ENCODE data around the gene MYBPHL.
A peak's percentile ranks its signal among the peaks of the same experiment; 100 is the strongest.

Gene MYBPHL

DNA sequence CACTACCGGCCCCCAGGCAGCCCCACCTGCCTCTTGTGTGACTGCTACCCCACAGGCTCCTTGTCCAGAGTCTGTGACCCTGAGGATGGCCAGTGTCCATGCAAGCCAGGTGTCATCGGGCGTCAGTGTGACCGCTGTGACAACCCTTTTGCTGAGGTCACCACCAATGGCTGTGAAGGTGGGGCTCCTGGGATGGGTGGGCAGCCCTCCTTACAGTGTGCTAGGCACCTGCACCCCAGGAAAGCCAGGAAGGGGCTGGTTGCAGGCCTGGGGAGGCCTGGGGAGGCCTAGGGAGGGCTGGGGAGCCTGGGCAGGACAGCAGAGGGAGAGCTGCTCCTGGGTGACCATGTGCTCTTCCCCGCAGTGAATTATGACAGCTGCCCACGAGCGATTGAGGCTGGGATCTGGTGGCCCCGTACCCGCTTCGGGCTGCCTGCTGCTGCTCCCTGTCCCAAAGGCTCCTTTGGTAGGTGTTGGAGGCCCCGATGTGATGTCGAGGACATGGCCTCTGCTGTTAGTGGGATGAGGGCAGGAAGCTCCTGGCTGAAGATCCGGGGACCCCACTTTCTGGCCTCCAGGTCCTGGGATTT, 41.0 kb downstream of the MYBPHL start:
- H3K4me3 ChIP-seq (ENCODE audit: low read length) = no peak overlapping the region
- DNase-seq (ENCODE audit: low read depth) = no peak
- TF ChIP-seq, protein P1, sequence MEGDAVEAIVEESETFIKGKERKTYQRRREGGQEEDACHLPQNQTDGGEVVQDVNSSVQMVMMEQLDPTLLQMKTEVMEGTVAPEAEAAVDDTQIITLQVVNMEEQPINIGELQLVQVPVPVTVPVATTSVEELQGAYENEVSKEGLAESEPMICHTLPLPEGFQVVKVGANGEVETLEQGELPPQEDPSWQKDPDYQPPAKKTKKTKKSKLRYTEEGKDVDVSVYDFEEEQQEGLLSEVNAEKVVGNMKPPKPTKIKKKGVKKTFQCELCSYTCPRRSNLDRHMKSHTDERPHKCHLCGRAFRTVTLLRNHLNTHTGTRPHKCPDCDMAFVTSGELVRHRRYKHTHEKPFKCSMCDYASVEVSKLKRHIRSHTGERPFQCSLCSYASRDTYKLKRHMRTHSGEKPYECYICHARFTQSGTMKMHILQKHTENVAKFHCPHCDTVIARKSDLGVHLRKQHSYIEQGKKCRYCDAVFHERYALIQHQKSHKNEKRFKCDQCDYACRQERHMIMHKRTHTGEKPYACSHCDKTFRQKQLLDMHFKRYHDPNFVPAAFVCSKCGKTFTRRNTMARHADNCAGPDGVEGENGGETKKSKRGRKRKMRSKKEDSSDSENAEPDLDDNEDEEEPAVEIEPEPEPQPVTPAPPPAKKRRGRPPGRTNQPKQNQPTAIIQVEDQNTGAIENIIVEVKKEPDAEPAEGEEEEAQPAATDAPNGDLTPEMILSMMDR (IDR thresholded peaks at IDR 0.05; ENCODE audit: insufficient read depth, low read depth, low read length, missing control alignments) = no peak

DNA sequence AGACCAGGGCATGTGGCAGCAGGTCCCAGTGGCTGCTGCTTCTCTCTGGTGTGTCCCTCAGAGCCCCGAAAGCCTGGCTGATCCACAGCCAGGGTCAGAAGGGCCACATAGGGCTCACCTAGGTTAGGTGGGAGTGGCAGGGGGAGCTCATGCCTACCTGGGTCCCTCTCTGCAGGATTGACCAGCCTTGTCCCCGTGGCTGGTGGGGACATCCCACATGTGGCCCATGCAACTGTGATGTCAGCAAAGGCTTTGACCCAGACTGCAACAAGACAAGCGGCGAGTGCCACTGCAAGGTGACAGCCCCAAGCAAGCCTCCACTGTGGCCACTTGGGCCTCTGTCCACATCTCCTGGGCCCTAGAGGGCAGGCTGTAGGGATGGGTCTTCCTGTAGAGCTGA, 41.8 kb downstream of the MYBPHL start:
- H3K4me3 ChIP-seq (ENCODE audit: low read length) = no peak overlapping the region
- DNase-seq (ENCODE audit: low read depth) = no peak
- TF ChIP-seq, protein P1 (IDR thresholded peaks at IDR 0.05; ENCODE audit: insufficient read depth, low read depth, low read length, missing control alignments) = no peak

DNA sequence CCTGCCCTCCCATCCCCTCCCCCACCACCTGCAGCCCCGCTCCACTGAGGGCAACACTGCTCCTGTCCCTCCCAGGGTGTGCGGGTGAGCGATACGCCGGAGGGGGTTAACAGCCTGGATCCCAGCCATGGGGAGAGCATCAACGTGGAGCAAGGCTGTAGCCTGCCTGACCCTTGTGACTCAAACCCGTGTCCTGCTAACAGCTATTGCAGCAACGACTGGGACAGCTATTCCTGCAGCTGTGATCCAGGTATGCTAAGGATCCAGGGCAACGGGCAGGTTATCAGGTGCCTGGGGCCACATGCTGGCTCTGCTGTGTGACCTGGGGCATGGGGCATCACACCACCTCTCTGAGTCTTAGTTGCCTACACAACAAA, 42.4 kb downstream of the MYBPHL start:
- TF ChIP-seq, protein P1 (IDR thresholded peaks at IDR 0.05; ENCODE audit: insufficient read depth, low read depth, low read length, missing control alignments) = no peak
- no peak overlapping the region for H3K4me3 ChIP-seq (ENCODE audit: low read length)
- no peak for DNase-seq (ENCODE audit: low read depth)

DNA sequence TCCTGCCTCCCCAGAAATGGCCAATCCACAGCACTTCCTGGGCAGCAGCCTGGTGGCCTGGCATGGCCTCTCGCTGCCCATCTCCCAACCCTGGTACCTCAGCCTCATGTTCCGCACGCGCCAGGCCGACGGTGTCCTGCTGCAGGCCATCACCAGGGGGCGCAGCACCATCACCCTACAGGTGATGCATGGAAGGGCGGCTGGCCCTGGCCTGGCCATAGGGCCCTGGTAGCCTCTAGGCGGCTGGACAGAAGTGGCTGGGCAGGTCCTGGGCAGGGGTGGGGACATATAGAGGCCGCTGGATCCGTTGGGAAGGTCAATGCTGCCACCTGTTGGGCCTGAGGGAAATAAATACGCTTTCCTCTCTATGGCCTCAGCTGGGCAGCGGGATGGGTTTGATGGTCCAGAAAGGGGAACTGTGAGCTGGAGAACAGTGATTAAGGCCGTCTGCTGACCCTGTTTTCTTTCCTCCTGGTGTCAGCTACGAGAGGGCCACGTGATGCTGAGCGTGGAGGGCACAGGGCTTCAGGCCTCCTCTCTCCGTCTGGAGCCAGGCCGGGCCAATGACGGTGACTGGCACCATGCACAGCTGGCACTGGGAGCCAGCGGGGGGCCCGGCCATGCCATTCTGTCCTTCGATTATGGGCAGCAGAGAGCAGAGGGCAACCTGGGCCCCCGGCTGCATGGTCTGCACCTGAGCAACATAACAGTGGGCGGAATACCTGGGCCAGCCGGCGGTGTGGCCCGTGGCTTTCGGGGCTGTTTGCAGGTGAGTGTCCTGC, 43.0 kb downstream of the MYBPHL start:
- H3K4me3 ChIP-seq (ENCODE audit: low read length) = no peak overlapping the region
- no peak for DNase-seq (ENCODE audit: low read depth)
- TF ChIP-seq, protein P1 (IDR thresholded peaks at IDR 0.05; ENCODE audit: insufficient read depth, low read depth, low read length, missing control alignments) = peak; percentile 94

DNA sequence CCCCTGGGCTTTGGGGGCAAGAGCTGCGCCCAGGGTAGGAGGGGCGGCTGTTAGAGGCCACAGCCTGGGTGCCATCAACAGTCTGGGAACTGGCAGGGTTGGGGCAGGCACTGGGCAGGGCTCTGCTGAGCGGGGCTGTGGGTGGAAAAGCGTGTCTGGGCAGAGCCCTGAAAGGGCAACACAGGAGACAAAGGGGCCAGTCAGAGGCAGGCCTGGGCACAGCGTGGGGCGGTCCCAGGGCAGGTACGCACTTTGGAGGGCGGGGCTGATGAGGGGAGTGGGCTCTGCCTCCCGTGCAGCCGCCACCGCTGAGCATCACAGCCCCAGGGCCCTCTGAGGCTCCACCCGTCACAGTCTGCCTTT, 43.6 kb downstream of the MYBPHL start:
- no peak overlapping the region for H3K4me3 ChIP-seq (ENCODE audit: low read length)
- peak; percentile 98 for DNase-seq (ENCODE audit: low read depth)
- TF ChIP-seq, protein P1 (IDR thresholded peaks at IDR 0.05; ENCODE audit: insufficient read depth, low read depth, low read length, missing control alignments) = no peak

DNA sequence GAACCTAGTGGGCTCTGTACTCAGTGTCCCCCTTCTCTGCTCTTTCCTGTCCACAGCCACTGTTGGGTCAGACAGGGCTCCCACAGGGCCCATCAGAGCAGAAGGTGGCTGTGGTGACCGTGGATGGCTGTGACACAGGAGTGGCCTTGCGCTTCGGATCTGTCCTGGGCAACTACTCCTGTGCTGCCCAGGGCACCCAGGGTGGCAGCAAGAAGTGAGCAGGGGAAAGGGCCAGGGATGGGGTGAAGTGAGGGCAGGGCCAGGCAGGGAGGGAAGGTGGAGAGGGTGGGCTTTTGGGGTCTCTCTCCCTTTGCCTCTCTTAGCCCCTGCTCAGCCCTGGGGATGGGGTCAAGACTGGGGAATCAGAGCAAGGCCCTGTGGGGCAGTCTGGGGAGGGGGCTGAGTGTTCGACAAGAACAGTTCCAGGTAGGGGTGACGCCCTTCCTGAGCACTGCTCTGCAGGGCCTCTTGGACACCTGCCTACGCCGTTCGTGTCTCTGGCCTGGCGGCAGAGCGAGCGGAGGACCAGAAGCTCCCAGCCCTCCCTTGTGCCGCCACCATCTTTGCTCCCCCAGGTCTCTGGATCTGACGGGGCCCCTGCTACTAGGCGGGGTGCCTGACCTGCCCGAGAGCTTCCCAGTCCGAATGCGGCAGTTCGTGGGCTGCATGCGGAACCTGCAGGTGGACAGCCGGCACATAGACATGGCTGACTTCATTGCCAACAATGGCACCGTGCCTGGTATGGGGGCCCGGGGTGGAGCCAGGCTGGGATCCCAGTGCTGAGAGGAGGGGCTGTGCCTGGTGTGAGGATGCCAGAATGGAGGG, 44.4 kb downstream of the MYBPHL start:
- no peak for DNase-seq (ENCODE audit: low read depth)
- no peak overlapping the region for H3K4me3 ChIP-seq (ENCODE audit: low read length)
- TF ChIP-seq, protein P1 (IDR thresholded peaks at IDR 0.05; ENCODE audit: insufficient read depth, low read depth, low read length, missing control alignments) = no peak
